ENCODE data around the gene SRMS.

GRCh38 chr20:63562461-63563224 is 15.1 kb upstream of the SRMS start:
- no peak for TF ChIP-seq CTCF (IDR thresholded peaks at IDR 0.05 in 4 of 5, conservative IDR thresholded peaks at IDR 0.05 in 1 of 5)
- no peak for TF ChIP-seq POLR2A (IDR thresholded peaks at IDR 0.05)

Measured in gastrocnemius medialis (tissue), 4 donors.